K562 (cell line): ENCODE measurements around the gene DHX32. TPM values are rescaled to one million over a fixed set of nuclear protein-coding genes. Genes with fewer than 3 reads are reported as not detected.

Experiments
- EP400 ChIP-seq: fragments of 450-650 bp; IDR thresholded peaks from 2 replicates; pipeline ENCODE4 v1.6.1; 2017; ENCODE audit warnings: antibody characterized with exemption, mild to moderate bottlenecking, moderate library complexity
- JUND ChIP-seq, 2 experiments: IDR thresholded peaks; 2 replicates in 1 of 2; 3 replicates in 1 of 2; pipeline ENCODE4 v1.6.1; 2011; ENCODE audit warnings: borderline replicate concordance in 2 of 2, low read depth in 2 of 2, low read length in 2 of 2, improper control_type of control experiment in 1 of 2, missing biosample characterization in 1 of 2, missing genetic modification characterization in 1 of 2, missing genetic modification reagents in 1 of 2
- MEF2D ChIP-seq: conservative IDR thresholded peaks from 2 replicates; pipeline ENCODE4 v1.6.1; 2016; ENCODE audit warnings: low read depth, missing genetic modification characterization, missing compliant biosample characterization
- MIER1 ChIP-seq: fragments of 450-650 bp; IDR thresholded peaks from 2 replicates; pipeline ENCODE4 v1.6.1; 2016; ENCODE audit warnings: antibody characterized with exemption, mild to moderate bottlenecking, low read depth
- PHB2 ChIP-seq: fragments of 450-650 bp; IDR thresholded peaks from 2 replicates; pipeline ENCODE4 v1.6.1; 2017; ENCODE audit warnings: low read depth
- SIN3A ChIP-seq, 2 experiments: fragments of 150-350 bp in 1 of 2; IDR thresholded peaks; 2 replicates each; pipeline ENCODE4 v1.6.1; 2011 to 2016; ENCODE audit warnings: borderline replicate concordance in 2 of 2, low read depth in 2 of 2, low read length in 2 of 2, mild to moderate bottlenecking in 2 of 2, moderate library complexity in 2 of 2; ENCODE audit not compliant: control insufficient read depth in 1 of 2
- polyA plus RNA-seq, 8 experiments: library from polyadenylated mRNA; depleted of rRNA in 4 of 8; stranded (reverse) in 5 of 8; unstranded in 3 of 8; fragments of >200 nt; fragmentation: Nextera tagmentation in 2 of 8; fragmentation: Illumina TruSeq in 1 of 8; extraction: Ambion mirVana in 2 of 8; extraction: Trizol in 1 of 8; gene quantifications; 2 replicates each; pipeline versions ENCODE4 v1.2.1 to v1.2.3, GENCODE V29; 2011 to 2014; ENCODE audit warnings: inconsistent platforms in 1 of 8, missing spikeins in 1 of 8
- total RNA-seq, 7 experiments: library from RNA; depleted of rRNA in 6 of 7; stranded (reverse); fragments of >200 nt in 6 of 7; fragmentation: Illumina TruSeq in 2 of 7; extraction: Trizol in 2 of 7; gene quantifications; 2 replicates each; pipeline versions ENCODE4 v1.2.1 to v1.2.3, GENCODE V29; 2011 to 2021; ENCODE audit warnings: low replicate concordance in 1 of 7
- TF ChIP-seq, protein P1 (sequence below), 2 experiments: fragments of 450-650 bp in 1 of 2; sonication (generic) in 1 of 2; formaldehyde crosslinking in 1 of 2; IDR thresholded peaks; 2 replicates each; pipeline versions ENCODE4 v1.7.1 to v1.9.0; 2016 to 2022; ENCODE audit warnings: inconsistent platforms in 1 of 2, mild to moderate bottlenecking in 1 of 2, missing genetic modification reagents in 1 of 2
- TF ChIP-seq, protein P2 (sequence below): fragments of 450-650 bp; IDR thresholded peaks from 2 replicates; pipeline ENCODE4 v1.6.1; 2016; ENCODE audit warnings: antibody characterized with exemption

DHX32 gene
- total and polyA plus RNA-seq, 9 of the 15 experiments (the other 6 are each of a cell fraction or from before 2014, with no cell fraction given): 5.8 to 23.5 (median 17.5) TPM

DNA sequence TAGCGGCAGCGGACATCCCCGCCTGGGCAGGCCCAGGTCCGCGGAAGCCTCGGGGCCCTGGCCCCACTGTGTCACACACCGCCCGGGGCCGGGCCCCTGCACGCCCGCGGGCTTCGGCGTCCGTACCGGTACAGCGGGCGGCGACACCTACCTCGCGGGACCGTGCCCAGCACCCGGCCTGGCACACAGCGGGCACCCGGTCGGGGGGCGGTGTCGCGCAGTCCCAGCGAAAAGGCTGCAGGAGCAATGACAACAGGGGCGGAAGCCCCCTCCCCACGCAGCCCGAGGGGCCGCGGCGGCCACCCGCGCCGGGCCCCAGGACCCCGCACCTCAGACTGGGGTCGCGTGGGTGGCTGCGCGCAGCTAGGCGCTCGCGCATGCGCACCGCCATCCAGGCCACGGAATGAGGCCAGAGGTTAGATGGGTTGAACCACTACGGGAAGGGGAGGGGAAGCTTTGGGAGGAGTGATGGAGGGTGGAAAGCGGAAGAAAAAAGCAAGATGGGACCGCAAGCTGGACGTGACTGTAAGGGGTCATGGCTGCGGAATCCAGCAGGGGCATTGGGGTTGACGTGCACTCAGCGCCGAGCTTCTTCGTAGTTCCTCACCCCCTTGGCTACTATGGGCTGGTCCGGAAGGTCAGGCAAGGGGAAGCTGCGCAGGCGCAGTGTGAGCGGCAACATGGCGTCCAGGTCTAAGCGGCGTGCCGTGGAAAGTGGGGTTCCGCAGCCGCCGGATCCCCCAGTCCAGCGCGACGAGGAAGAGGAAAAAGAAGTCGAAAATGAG, 58.0 kb downstream of the DHX32 start, which contains the start of the genes BCCIP and UROS (continued):
- TF ChIP-seq, protein P1, sequence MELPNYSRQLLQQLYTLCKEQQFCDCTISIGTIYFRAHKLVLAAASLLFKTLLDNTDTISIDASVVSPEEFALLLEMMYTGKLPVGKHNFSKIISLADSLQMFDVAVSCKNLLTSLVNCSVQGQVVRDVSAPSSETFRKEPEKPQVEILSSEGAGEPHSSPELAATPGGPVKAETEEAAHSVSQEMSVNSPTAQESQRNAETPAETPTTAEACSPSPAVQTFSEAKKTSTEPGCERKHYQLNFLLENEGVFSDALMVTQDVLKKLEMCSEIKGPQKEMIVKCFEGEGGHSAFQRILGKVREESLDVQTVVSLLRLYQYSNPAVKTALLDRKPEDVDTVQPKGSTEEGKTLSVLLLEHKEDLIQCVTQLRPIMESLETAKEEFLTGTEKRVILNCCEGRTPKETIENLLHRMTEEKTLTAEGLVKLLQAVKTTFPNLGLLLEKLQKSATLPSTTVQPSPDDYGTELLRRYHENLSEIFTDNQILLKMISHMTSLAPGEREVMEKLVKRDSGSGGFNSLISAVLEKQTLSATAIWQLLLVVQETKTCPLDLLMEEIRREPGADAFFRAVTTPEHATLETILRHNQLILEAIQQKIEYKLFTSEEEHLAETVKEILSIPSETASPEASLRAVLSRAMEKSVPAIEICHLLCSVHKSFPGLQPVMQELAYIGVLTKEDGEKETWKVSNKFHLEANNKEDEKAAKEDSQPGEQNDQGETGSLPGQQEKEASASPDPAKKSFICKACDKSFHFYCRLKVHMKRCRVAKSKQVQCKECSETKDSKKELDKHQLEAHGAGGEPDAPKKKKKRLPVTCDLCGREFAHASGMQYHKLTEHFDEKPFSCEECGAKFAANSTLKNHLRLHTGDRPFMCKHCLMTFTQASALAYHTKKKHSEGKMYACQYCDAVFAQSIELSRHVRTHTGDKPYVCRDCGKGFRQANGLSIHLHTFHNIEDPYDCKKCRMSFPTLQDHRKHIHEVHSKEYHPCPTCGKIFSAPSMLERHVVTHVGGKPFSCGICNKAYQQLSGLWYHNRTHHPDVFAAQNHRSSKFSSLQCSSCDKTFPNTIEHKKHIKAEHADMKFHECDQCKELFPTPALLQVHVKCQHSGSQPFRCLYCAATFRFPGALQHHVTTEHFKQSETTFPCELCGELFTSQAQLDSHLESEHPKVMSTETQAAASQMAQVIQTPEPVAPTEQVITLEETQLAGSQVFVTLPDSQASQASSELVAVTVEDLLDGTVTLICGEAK (IDR thresholded peaks at IDR 0.05): peak; percentile 40; the same call in 1 of the 2 replicates
- TF ChIP-seq, protein P1 (CRISPR knock-in tag; IDR thresholded peaks at IDR 0.05): no peak
- TF ChIP-seq EP400: peak; percentile 86
- peak; percentile 98 for TF ChIP-seq JUND (IDR thresholded peaks at IDR 0.05; ENCODE audit: borderline replicate concordance, low read depth, low read length)
- no peak for TF ChIP-seq JUND (tag; IDR thresholded peaks at IDR 0.05; ENCODE audit: borderline replicate concordance, low read depth, low read length)
- TF ChIP-seq MEF2D: 0 out of 2 replicates have a peak, but pooled peaks have one; percentile 19
- TF ChIP-seq SIN3A (IDR thresholded peaks at IDR 0.05; ENCODE audit: borderline replicate concordance in 2 of 2, control insufficient read depth in 1 of 2, low read depth in 2 of 2, low read length in 2 of 2): peak; percentile 9 to 20; a peak in 2 of 4 replicates
- peak; percentile 75 for TF ChIP-seq MIER1
- TF ChIP-seq, protein P2, sequence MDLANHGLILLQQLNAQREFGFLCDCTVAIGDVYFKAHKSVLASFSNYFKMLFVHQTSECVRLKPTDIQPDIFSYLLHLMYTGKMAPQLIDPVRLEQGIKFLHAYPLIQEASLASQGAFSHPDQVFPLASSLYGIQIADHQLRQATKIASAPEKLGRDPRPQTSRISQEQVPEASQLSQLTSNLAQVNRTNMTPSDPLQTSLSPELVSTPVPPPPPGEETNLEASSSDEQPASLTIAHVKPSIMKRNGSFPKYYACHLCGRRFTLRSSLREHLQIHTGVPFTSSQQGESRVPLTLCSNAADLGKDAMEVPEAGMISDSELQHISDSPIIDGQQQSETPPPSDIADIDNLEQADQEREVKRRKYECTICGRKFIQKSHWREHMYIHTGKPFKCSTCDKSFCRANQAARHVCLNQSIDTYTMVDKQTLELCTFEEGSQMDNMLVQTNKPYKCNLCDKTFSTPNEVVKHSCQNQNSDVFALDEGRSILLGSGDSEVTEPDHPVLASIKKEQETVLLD: peak; percentile 97
- TF ChIP-seq PHB2: peak; percentile 23; the same call in 1 of the 2 replicates
